GM12878 (cell line): ENCODE data around the gene C21orf91. TPM values are rescaled to one million over a fixed set of nuclear protein-coding genes. Genes with fewer than 3 reads are reported as not detected.

Source experiments
- ATAC-seq: fragments of 200-7000 bp; cut with Tn5 transposase; 3 replicates; pipeline ENCODE4 v1.9.1; 2020; ENCODE audit warnings: mild to moderate bottlenecking, moderate library complexity
- BruUV-seq: library from RNA; stranded (reverse); fragments of 400-500 nt; replicated peaks from 2 replicates; lab custom pipeline; 2021; lab: Mats Ljungman, UMichigan
- CTCF ChIA-PET: fragments of 300-600 bp; sonication (Branson Sonifier 250); formaldehyde crosslinking; extraction: SDS; loops from one replicate; lab custom pipeline; 2021; ENCODE audit warnings: inconsistent platforms; lab: Yijun Ruan, JAX
- POLR2A ChIA-PET: fragments of 350-600 bp; formaldehyde crosslinking; extraction: SDS; loops from one replicate; lab custom pipeline; 2021; ENCODE audit warnings: inconsistent platforms; lab: Charles Lee
- RAD21 ChIA-PET: fragments of 300-600 bp; sonication (Branson Sonifier 250); formaldehyde crosslinking; loops from one replicate; lab custom pipeline; 2023; ENCODE audit warnings: antibody characterized with exemption; ENCODE audit not compliant: unreplicated experiment; lab: Charles Lee
- SMC1A ChIA-PET: fragments of 300-600 bp; sonication (Branson Sonifier 250); formaldehyde crosslinking; loops from one replicate; lab custom pipeline; 2023; ENCODE audit not compliant: unreplicated experiment, uncharacterized antibody; lab: Charles Lee
- DNase-seq: peaks from one replicate; pipeline ENCODE4 v3.0.0-alpha.2; 2011; ENCODE audit warnings: low read depth, low spot score
- FAIRE-seq: peaks from 3 replicates; lab custom pipeline; 2011; peaks lifted over from hg19 to GRCh38; lab: Jason Lieb, UNC
- H2AFZ ChIP-seq: 2 replicates; pipeline ENCODE4 v1.6.0; 2011; ENCODE audit warnings: low read depth, low read length, control low read depth; ENCODE audit not compliant: control insufficient read depth
- H3K27ac ChIP-seq: 2 replicates; pipeline ENCODE4 v1.5.1; 2011; ENCODE audit warnings: control low read depth; ENCODE audit not compliant: control insufficient read depth, insufficient read depth
- H3K27me3 ChIP-seq, 2 experiments: replicated peaks in 1 of 2; 2 replicates each; pipeline versions ENCODE4 v1.6.0 to v1.6.1; 2011; ENCODE audit warnings: low read length in 1 of 2; ENCODE audit not compliant: control insufficient read depth in 2 of 2, insufficient read depth in 2 of 2
- H3K36me3 ChIP-seq, 2 experiments: 2 replicates each; pipeline ENCODE4 v1.5.1; 2011; ENCODE audit warnings: low read length in 1 of 2; ENCODE audit not compliant: control insufficient read depth in 2 of 2, insufficient read depth in 2 of 2
- H3K4me1 ChIP-seq: 2 replicates; pipeline ENCODE4 v1.6.1; 2011; ENCODE audit warnings: mild to moderate bottlenecking, low read length, moderate library complexity, mixed read lengths; ENCODE audit not compliant: control insufficient read depth, insufficient read depth
- H3K4me2 ChIP-seq: 2 replicates; pipeline ENCODE4 v1.6.0; 2011; ENCODE audit warnings: control low read depth; ENCODE audit not compliant: control insufficient read depth, insufficient read depth
- H3K4me3 ChIP-seq: fragments of 200-600 bp; sonication (generic); 2 replicates; pipeline ENCODE4 v1.5.1; 2016
- H3K79me2 ChIP-seq: 2 replicates; pipeline ENCODE4 v1.6.0; 2011; ENCODE audit warnings: low read length; ENCODE audit not compliant: control insufficient read depth, insufficient read depth
- H3K9ac ChIP-seq: 2 replicates; pipeline ENCODE4 v1.8.0; 2011; ENCODE audit warnings: low read length, control low read depth, mixed read lengths; ENCODE audit not compliant: control insufficient read depth, insufficient read depth
- H3K9me3 ChIP-seq: replicated peaks from 3 replicates; pipeline ENCODE4 v1.5.1; 2011; ENCODE audit warnings: mild to moderate bottlenecking, low read length; ENCODE audit not compliant: control insufficient read depth, insufficient read depth
- H4K20me1 ChIP-seq: 2 replicates; pipeline ENCODE4 v1.6.0; 2011; ENCODE audit not compliant: control insufficient read depth, insufficient read depth
- ATF7 ChIP-seq: fragments of 450-650 bp; IDR thresholded peaks from 2 replicates; pipeline ENCODE4 v1.6.1; 2016; ENCODE audit warnings: low read depth, mild to moderate bottlenecking
- CREM ChIP-seq: IDR thresholded peaks from 2 replicates; pipeline ENCODE4 v1.6.1; 2014; ENCODE audit warnings: antibody characterized with exemption, low read depth
- DPF2 ChIP-seq: fragments of 450-650 bp; IDR thresholded peaks from 2 replicates; pipeline ENCODE4 v1.6.1; 2017; ENCODE audit warnings: mild to moderate bottlenecking
- ETV6 ChIP-seq, 2 experiments: fragments of 450-650 bp in 1 of 2; IDR thresholded peaks in 1 of 2; conservative IDR thresholded peaks in 1 of 2; 2 replicates each; pipeline ENCODE4 v1.6.1; 2014; ENCODE audit warnings: antibody characterized with exemption in 1 of 2, borderline replicate concordance in 1 of 2, low read depth in 1 of 2, mild to moderate bottlenecking in 1 of 2, moderate library complexity in 1 of 2
- IKZF1 ChIP-seq: fragments of 450-650 bp; conservative IDR thresholded peaks from 2 replicates; pipeline ENCODE4 v1.6.1; 2017; ENCODE audit warnings: antibody characterized with exemption, mild to moderate bottlenecking
- IKZF2 ChIP-seq, 2 experiments: fragments of 450-650 bp; IDR thresholded peaks; 2 replicates each; pipeline ENCODE4 v1.6.1; 2017; ENCODE audit warnings: mild to moderate bottlenecking in 2 of 2, moderate library complexity in 2 of 2
- MYB ChIP-seq: fragments of 150-350 bp; IDR thresholded peaks from 2 replicates; pipeline ENCODE4 v1.6.1; 2014; ENCODE audit warnings: mild to moderate bottlenecking, low read depth, low read length, borderline replicate concordance
- POLR2AphosphoS5 ChIP-seq: IDR thresholded peaks from 2 replicates; pipeline ENCODE4 v1.6.1; 2011; ENCODE audit warnings: mild to moderate bottlenecking, low read length, inconsistent platforms
- TAF1 ChIP-seq: IDR thresholded peaks from 2 replicates; pipeline ENCODE4 v1.6.1; 2011; ENCODE audit warnings: mild to moderate bottlenecking, low read depth, low read length, borderline replicate concordance
- ZBTB11 ChIP-seq: fragments of 450-650 bp; formaldehyde crosslinking; IDR thresholded peaks from 2 replicates; pipeline ENCODE4 v1.5.0; 2022; ENCODE audit warnings: mild to moderate bottlenecking, missing genetic modification characterization
- ZZZ3 ChIP-seq: IDR thresholded peaks from 2 replicates; pipeline ENCODE4 v1.6.1; 2011; ENCODE audit warnings: low read depth; ENCODE audit not compliant: control insufficient read depth, insufficient read length
- WGBS: methylation state at CpG from one replicate; pipeline ENCODE4 v1.1.6; 2016; ENCODE audit warnings: low lambda C conversion rate; ENCODE audit not compliant: insufficient replicate concordance, insufficient coverage; ENCODE audit errors: missing lambda C conversion rate; 5-methylcytosine and 5-hydroxymethylcytosine counted together
- in situ Hi-C: fragments of 300-500 bp; cut with MboI; formaldehyde crosslinking; loops from 9 replicates; pipeline ENCODE4 v1.14.3; 2018; ENCODE audit warnings: mixed read lengths
- intact Hi-C: fragments of 100-400 bp; cut with micrococcal nuclease; formaldehyde crosslinking; loops from one replicate; pipeline ENCODE4 v1.14.2; 2022; ENCODE audit not compliant: unreplicated experiment
- polyA plus RNA-seq, 11 experiments: library from polyadenylated mRNA; depleted of rRNA in 4 of 11; unstranded in 6 of 11; stranded (reverse) in 5 of 11; fragments of >200 nt; fragmentation: Nextera tagmentation in 4 of 11; fragmentation: Illumina TruSeq in 1 of 11; extraction: Ambion mirVana in 4 of 11; extraction: Trizol in 1 of 11; gene quantifications; 1 replicate in 1 of 11; 2 replicates in 10 of 11; pipeline versions ENCODE4 v1.2.1 to v1.2.3, GENCODE V29; 2011 to 2016; ENCODE audit warnings: inconsistent platforms in 2 of 11, missing spikeins in 2 of 11, low read depth in 1 of 11
- total RNA-seq, 4 experiments: library from RNA; depleted of rRNA in 3 of 4; stranded (reverse); fragments of >200 nt in 3 of 4; fragmentation: Illumina TruSeq in 1 of 4; extraction: Trizol in 1 of 4; gene quantifications; 2 replicates each; pipeline versions ENCODE4 v1.2.1 to v1.2.3, GENCODE V29; 2013 to 2021
- TF ChIP-seq, protein P1 (sequence below): fragments of 450-650 bp; IDR thresholded peaks from 2 replicates; pipeline ENCODE4 v1.6.1; 2017; ENCODE audit warnings: mild to moderate bottlenecking, moderate library complexity
- TF ChIP-seq, protein P2 (sequence below): IDR thresholded peaks from 2 replicates; pipeline ENCODE4 v1.6.1; 2011; ENCODE audit warnings: mild to moderate bottlenecking, low read depth, low read length, moderate library complexity; ENCODE audit not compliant: insufficient replicate concordance

Gene C21orf91
- total and polyA plus RNA-seq, 10 of the 15 experiments (the other 5 are each of a cell fraction or from before 2014, with no cell fraction given), result 9.3 to 40.3 (median 29.8) TPM

GRCh38 chr21:17775431-17776126, 43.6 kb downstream of the C21orf91 start:
- ChIA-PET SMC1A (interaction anchor here (0.8 to 4.1 kb wide), 12 partner anchors 8 to 149 kb away, joined by 3 to 23 read pairs (median 4); no protein-coding TSS in a partner anchor), POLR2A (interaction anchor here (0.9 to 2.2 kb wide), 3 partner anchors 16 to 164 kb away, joined by 4 to 8 read pairs (median 6); no protein-coding TSS in a partner anchor), RAD21 (interaction anchor here (0.9 to 3.8 kb wide), 8 partner anchors 8 to 149 kb away, joined by 3 to 28 read pairs (median 5); partner anchors contain the start of gene C21orf91), CTCF (interaction anchor here (1.2 to 3.1 kb wide), 5 partner anchors 11 to 150 kb away, joined by 3 to 10 read pairs (median 3); no protein-coding TSS in a partner anchor)
- in situ Hi-C loops (no loop called here), intact Hi-C loops (no loop called here)
- peak; percentile 63 for DNase-seq
- Histone ChIP-seq H3K4me2 (peak overlapping the region; percentile 39), H3K36me3 (no peaks in the 10 kb centered on the region), H3K9ac (no peak overlapping the region), H3K4me1 (peaks cover 32% of the 10 kb centered on the region), H3K9me3 (no peaks in the 10 kb centered on the region; the same call in 1 of the 3 replicates), H3K27me3 (no peaks in the 10 kb centered on the region), H3K4me3 (no peak overlapping the region), H2AFZ (peak overlapping the region; percentile 30), H4K20me1 (no peaks in the 10 kb centered on the region), H3K27ac (no peak overlapping the region), H3K79me2 (no peaks in the 10 kb centered on the region)
- WGBS, result 11% methylated on average over 17 of the region's 17 CpGs
- BruUV-seq, result no TSS peak
- FAIRE-seq, result no peak
- peak; percentile 79 for ATAC-seq
- TF ChIP-seq IKZF1, result peak; percentile 68
- TF ChIP-seq TAF1, result no peak
- TF ChIP-seq, protein P1, sequence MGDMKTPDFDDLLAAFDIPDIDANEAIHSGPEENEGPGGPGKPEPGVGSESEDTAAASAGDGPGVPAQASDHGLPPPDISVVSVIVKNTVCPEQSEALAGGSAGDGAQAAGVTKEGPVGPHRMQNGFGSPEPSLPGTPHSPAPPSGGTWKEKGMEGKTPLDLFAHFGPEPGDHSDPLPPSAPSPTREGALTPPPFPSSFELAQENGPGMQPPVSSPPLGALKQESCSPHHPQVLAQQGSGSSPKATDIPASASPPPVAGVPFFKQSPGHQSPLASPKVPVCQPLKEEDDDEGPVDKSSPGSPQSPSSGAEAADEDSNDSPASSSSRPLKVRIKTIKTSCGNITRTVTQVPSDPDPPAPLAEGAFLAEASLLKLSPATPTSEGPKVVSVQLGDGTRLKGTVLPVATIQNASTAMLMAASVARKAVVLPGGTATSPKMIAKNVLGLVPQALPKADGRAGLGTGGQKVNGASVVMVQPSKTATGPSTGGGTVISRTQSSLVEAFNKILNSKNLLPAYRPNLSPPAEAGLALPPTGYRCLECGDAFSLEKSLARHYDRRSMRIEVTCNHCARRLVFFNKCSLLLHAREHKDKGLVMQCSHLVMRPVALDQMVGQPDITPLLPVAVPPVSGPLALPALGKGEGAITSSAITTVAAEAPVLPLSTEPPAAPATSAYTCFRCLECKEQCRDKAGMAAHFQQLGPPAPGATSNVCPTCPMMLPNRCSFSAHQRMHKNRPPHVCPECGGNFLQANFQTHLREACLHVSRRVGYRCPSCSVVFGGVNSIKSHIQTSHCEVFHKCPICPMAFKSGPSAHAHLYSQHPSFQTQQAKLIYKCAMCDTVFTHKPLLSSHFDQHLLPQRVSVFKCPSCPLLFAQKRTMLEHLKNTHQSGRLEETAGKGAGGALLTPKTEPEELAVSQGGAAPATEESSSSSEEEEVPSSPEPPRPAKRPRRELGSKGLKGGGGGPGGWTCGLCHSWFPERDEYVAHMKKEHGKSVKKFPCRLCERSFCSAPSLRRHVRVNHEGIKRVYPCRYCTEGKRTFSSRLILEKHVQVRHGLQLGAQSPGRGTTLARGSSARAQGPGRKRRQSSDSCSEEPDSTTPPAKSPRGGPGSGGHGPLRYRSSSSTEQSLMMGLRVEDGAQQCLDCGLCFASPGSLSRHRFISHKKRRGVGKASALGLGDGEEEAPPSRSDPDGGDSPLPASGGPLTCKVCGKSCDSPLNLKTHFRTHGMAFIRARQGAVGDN, result 0 out of 2 replicates have a peak, but pooled peaks have one; percentile 35
- TF ChIP-seq CREM, result peak; percentile 38; the same call in 1 of the 2 replicates
- no peak for TF ChIP-seq ZZZ3
- TF ChIP-seq ZBTB11 (CRISPR knock-in tag), result no peak
- 0 out of 2 replicates have a peak, but pooled peaks have one; percentile 21 for TF ChIP-seq POLR2AphosphoS5
- no peak for TF ChIP-seq MYB
- TF ChIP-seq, protein P2, sequence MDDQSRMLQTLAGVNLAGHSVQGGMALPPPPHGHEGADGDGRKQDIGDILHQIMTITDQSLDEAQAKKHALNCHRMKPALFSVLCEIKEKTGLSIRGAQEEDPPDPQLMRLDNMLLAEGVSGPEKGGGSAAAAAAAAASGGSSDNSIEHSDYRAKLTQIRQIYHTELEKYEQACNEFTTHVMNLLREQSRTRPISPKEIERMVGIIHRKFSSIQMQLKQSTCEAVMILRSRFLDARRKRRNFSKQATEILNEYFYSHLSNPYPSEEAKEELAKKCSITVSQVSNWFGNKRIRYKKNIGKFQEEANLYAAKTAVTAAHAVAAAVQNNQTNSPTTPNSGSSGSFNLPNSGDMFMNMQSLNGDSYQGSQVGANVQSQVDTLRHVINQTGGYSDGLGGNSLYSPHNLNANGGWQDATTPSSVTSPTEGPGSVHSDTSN, result no peak
- peak; percentile 54; the same call in 1 of the 2 replicates for TF ChIP-seq ATF7
- peak; percentile 29 to 33; a peak in 2 of 4 replicates for TF ChIP-seq IKZF2 (IDR thresholded peaks at IDR 0.05)
- TF ChIP-seq ETV6 (conservative IDR thresholded peaks at IDR 0.05 in 1 of 2, IDR thresholded peaks at IDR 0.05 in 1 of 2; ENCODE audit: borderline replicate concordance in 1 of 2, low read depth in 1 of 2), result peak in 1 of 2 experiments; percentile 73; a peak in 1 of 4 replicates
- 0 out of 2 replicates have a peak, but pooled peaks have one; percentile 37 for TF ChIP-seq DPF2
